Upper lobe of left lung (tissue), 4 donors: ENCODE results near the gene UXS1.

Source experiments
- EP300 ChIP-seq, 4 donors: sonication (generic); formaldehyde crosslinking; IDR thresholded peaks; one replicate each; pipeline ENCODE4 v1.5.1; 2017; ENCODE audit warnings: antibody characterized with exemption in 4 of 4, control low read depth in 2 of 4
- POLR2AphosphoS5 ChIP-seq, 2 donors: sonication (generic); formaldehyde crosslinking; IDR thresholded peaks; one replicate each; pipeline ENCODE4 v1.5.1; 2017; ENCODE audit warnings: antibody characterized with exemption in 2 of 2
- TF ChIP-seq, protein P1 (sequence below), 6 experiments: fragments of 450-650 bp in 4 of 6; fragments of 200-600 bp in 2 of 6; sonication (generic) in 2 of 6; IDR thresholded peaks; one replicate each; pipeline ENCODE4 v1.5.1; 2016 to 2019; ENCODE audit warnings: antibody characterized with exemption in 6 of 6

DNA sequence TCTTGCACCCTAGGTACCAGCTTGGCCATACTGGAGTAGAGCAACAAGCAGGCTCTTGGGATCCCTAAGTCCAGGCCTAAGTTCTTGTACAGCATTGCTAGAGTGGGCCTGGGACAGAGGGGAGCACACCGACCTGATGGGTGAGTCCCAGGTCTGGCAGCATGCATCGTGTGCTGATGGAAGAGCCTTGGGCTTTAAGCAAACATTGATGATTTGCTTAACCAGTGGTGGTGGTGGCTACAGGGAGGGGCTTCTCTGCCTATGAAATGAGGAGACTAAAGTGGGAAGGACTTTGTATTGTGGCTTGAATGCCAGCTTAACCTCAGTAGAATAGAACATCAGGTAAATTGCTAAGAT lies 39.2 kb upstream of the UXS1 start:
- TF ChIP-seq, protein P1, sequence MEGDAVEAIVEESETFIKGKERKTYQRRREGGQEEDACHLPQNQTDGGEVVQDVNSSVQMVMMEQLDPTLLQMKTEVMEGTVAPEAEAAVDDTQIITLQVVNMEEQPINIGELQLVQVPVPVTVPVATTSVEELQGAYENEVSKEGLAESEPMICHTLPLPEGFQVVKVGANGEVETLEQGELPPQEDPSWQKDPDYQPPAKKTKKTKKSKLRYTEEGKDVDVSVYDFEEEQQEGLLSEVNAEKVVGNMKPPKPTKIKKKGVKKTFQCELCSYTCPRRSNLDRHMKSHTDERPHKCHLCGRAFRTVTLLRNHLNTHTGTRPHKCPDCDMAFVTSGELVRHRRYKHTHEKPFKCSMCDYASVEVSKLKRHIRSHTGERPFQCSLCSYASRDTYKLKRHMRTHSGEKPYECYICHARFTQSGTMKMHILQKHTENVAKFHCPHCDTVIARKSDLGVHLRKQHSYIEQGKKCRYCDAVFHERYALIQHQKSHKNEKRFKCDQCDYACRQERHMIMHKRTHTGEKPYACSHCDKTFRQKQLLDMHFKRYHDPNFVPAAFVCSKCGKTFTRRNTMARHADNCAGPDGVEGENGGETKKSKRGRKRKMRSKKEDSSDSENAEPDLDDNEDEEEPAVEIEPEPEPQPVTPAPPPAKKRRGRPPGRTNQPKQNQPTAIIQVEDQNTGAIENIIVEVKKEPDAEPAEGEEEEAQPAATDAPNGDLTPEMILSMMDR (IDR thresholded peaks at IDR 0.05), result no peak
- TF ChIP-seq POLR2AphosphoS5 (IDR thresholded peaks at IDR 0.05) (no peak), EP300 (IDR thresholded peaks at IDR 0.05) (no peak)
